C4-2B (cell line): ENCODE measurements around the gene KDM4F.

Source experiments
- CTCF ChIP-seq: fragments of 450-650 bp; conservative IDR thresholded peaks from 2 replicates; pipeline ENCODE4 v1.5.1; 2017; ENCODE audit warnings: mild to moderate bottlenecking
- ZFX ChIP-seq: fragments of 450-650 bp; IDR thresholded peaks from 2 replicates; pipeline ENCODE4 v1.6.1; 2017

GRCh38 chr11:95066716-95067038 lies 17.5 kb downstream of the KDM4F start, which contains the start of gene SRSF8:
- no peak for TF ChIP-seq CTCF
- TF ChIP-seq ZFX = no peak
